C4-2B (cell line): ENCODE measurements around the gene DES.

Experiments
- ZFX ChIP-seq: fragments of 450-650 bp; IDR thresholded peaks from 2 replicates; pipeline ENCODE4 v1.6.1; 2017
- TF ChIP-seq, protein P1 (sequence below): fragments of 450-650 bp; conservative IDR thresholded peaks from 2 replicates; pipeline ENCODE4 v1.5.1; 2017; ENCODE audit warnings: mild to moderate bottlenecking

DNA sequence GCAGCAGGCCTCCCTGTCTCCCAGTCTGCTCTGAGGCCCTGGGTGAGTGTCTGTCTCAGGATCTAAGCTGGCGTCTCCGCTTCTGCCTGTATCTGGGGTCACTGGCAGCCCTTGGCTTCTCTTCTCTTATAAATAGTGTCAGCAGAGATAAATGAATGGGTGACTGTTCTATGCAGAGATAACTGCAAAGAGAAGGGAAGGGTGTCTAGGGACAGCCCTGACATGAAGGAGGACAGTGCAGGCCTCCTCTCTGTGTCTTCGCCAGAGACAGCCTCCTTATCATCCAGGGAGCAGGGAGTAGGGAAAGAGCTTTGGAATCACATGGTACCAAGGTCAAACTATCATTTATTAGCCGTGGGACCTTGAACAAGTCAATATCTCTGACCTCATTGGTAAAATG is 52.3 kb downstream of the DES start:
- TF ChIP-seq, protein P1, sequence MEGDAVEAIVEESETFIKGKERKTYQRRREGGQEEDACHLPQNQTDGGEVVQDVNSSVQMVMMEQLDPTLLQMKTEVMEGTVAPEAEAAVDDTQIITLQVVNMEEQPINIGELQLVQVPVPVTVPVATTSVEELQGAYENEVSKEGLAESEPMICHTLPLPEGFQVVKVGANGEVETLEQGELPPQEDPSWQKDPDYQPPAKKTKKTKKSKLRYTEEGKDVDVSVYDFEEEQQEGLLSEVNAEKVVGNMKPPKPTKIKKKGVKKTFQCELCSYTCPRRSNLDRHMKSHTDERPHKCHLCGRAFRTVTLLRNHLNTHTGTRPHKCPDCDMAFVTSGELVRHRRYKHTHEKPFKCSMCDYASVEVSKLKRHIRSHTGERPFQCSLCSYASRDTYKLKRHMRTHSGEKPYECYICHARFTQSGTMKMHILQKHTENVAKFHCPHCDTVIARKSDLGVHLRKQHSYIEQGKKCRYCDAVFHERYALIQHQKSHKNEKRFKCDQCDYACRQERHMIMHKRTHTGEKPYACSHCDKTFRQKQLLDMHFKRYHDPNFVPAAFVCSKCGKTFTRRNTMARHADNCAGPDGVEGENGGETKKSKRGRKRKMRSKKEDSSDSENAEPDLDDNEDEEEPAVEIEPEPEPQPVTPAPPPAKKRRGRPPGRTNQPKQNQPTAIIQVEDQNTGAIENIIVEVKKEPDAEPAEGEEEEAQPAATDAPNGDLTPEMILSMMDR = no peak
- TF ChIP-seq ZFX = no peak
